Tibial nerve (tissue), 4 donors: ENCODE measurements around the gene DGKQ.

ENCODE experiments used
- EP300 ChIP-seq, 2 donors: sonication (generic); formaldehyde crosslinking; IDR thresholded peaks; one replicate each; pipeline ENCODE4 v1.6.1; 2017; ENCODE audit warnings: antibody characterized with exemption in 2 of 2, mild to moderate bottlenecking in 1 of 2
- POLR2A ChIP-seq, 2 donors: fragments of 450-650 bp; IDR thresholded peaks; one replicate each; pipeline ENCODE4 v1.6.1; 2017; ENCODE audit warnings: antibody characterized with exemption in 2 of 2, mild to moderate bottlenecking in 2 of 2, moderate library complexity in 2 of 2
- TF ChIP-seq, protein P1 (sequence below), 5 experiments: fragments of 200-600 bp in 3 of 5; fragments of 450-650 bp in 2 of 5; sonication (generic) in 3 of 5; IDR thresholded peaks; one replicate each; pipeline ENCODE4 v1.5.1; 2016 to 2019; ENCODE audit warnings: antibody characterized with exemption in 5 of 5, mild to moderate bottlenecking in 3 of 5, moderate library complexity in 2 of 5

DNA sequence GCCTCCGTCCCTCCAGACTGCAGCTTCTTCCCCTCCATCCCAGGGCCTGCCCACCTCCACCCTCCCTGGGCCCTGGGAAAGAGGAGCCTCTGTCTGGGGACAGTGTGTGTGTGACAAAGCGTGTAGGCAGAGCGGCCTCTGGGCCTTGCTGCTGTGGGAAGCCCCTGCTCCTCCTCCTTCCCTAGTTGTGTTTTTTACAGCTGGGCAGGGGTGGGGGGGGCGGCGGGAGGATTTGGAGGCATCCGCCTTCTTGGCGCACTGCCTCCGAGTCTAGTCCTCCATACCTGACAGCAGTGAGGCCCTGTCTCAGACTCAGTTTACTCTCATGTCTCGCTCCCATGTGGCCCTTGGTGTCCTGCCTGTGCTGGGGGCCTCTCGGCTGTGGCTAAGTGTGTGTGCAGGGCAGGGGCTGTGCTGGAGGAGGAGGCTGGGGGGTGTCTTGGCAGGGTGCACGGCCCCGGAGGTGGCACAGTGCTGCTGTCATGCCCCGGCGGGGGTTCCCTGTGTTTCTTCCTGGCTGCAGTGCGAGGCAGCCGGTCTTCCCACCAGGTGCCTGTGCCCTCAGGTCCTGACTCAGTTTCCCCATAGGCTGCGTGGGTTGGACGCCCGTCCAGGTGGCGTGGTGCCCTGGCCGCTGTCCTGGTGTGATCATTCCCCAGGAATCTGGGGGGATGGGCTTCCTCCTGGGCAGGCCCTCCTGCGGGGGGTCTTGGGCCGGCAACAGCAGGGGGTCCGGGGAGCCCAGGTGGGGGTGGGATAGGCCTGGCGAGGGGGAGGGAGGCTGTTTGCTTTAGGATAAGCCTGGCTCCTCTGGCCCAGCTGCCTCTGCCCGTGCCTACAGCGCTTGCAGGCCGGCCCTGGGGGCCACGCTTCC lies 45.0 kb upstream of the DGKQ start:
- no peak for TF ChIP-seq POLR2A (IDR thresholded peaks at IDR 0.05)
- TF ChIP-seq, protein P1, sequence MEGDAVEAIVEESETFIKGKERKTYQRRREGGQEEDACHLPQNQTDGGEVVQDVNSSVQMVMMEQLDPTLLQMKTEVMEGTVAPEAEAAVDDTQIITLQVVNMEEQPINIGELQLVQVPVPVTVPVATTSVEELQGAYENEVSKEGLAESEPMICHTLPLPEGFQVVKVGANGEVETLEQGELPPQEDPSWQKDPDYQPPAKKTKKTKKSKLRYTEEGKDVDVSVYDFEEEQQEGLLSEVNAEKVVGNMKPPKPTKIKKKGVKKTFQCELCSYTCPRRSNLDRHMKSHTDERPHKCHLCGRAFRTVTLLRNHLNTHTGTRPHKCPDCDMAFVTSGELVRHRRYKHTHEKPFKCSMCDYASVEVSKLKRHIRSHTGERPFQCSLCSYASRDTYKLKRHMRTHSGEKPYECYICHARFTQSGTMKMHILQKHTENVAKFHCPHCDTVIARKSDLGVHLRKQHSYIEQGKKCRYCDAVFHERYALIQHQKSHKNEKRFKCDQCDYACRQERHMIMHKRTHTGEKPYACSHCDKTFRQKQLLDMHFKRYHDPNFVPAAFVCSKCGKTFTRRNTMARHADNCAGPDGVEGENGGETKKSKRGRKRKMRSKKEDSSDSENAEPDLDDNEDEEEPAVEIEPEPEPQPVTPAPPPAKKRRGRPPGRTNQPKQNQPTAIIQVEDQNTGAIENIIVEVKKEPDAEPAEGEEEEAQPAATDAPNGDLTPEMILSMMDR (IDR thresholded peaks at IDR 0.05), result no peak
- TF ChIP-seq EP300 (IDR thresholded peaks at IDR 0.05), result no peak
